Stomach (tissue), 4 donors: ENCODE data around the gene HOXB6.

Experiments
- CTCF ChIP-seq, 7 experiments: fragments of 450-650 bp in 4 of 7; fragments of 200-600 bp in 3 of 7; sonication (generic) in 3 of 7; IDR thresholded peaks; one replicate each; pipeline ENCODE4 v1.5.1; 2016 to 2019; ENCODE audit warnings: antibody characterized with exemption in 7 of 7, control low read depth in 2 of 7, mild to moderate bottlenecking in 1 of 7
- EP300 ChIP-seq: sonication (generic); formaldehyde crosslinking; IDR thresholded peaks from one replicate; pipeline ENCODE4 v1.6.1; 2017; ENCODE audit warnings: antibody characterized with exemption
- POLR2A ChIP-seq, 4 donors: fragments of 450-650 bp; IDR thresholded peaks; one replicate each; pipeline ENCODE4 v1.6.1; 2016; ENCODE audit warnings: antibody characterized with exemption in 4 of 4, control low read depth in 2 of 4, mild to moderate bottlenecking in 1 of 4, moderate library complexity in 1 of 4

DNA sequence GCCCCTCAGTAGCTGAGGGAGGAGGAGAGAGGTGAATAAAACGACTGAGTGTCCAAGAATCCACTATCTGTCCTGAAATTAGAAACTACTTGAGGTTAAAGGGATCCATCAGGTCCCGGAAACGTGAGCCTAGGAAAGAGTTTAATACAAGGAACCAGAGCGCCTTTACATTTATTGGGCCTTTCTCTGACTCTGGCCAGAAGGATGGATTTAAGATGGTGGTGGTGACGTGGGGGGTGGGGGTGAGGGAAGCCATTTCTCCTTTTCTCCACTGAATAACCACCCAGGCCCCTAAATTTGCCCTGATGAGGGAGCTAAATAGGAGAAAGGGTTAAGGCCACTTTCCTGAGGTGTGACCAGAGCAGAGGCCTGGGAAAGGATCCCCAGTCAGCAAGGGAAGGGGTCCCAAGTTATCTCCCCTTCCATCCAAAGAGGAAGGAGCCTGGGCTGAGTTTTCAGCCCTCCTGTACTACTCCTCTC is 22.4 kb upstream of the HOXB6 start:
- TF ChIP-seq CTCF (IDR thresholded peaks at IDR 0.05) (no peak), POLR2A (IDR thresholded peaks at IDR 0.05) (no peak), EP300 (no peak)
